Stimulated activated CD4-positive, alpha-beta T cell treated with anti-CD3 and anti-CD28 coated beads, Interleukin-4, amount 100 ng/mL, for 24 hours (primary cell): Measurements from ENCODE around the gene AGAP1.

ENCODE experiments used
- DNase-seq: peaks from one replicate; pipeline ENCODE4 v3.0.0-alpha.2; 2020

AGAP1 gene

DNA sequence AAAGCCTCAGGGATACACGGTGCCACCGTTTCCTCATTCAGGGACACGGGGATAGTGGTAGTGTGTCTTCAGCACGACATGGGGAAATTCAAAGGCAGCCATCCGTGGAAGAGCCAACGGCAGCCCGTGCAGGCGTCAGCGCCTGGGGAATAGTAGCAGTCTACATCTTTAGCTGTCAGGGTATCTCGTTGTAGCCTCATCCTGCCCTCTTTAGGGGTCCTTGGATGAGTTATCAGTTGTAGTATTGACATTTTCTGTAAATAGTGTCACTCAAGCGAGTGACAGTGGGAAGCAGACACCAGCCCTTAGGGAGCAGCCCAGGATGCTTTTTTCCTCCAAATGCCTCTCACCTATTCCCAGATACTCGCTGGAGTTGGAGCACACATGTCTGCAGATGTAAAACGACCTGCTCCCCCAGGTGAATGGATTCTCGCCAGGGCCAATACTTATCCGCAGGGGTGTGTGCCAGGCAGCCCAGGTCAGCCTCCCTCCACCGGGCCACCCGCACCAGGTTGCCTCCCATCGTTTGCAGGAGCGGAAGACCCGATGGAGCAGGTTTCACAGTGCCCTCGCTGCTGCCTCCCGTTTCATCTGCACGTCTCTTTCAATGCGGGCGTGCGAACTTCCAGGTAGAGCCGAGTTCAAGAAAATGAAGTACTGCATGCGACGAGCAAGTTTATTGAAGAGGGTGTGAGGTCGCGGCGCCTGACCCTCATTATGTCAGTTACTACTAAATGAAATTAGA is 41.0 kb downstream of the AGAP1 start:
- no peak for DNase-seq

DNA sequence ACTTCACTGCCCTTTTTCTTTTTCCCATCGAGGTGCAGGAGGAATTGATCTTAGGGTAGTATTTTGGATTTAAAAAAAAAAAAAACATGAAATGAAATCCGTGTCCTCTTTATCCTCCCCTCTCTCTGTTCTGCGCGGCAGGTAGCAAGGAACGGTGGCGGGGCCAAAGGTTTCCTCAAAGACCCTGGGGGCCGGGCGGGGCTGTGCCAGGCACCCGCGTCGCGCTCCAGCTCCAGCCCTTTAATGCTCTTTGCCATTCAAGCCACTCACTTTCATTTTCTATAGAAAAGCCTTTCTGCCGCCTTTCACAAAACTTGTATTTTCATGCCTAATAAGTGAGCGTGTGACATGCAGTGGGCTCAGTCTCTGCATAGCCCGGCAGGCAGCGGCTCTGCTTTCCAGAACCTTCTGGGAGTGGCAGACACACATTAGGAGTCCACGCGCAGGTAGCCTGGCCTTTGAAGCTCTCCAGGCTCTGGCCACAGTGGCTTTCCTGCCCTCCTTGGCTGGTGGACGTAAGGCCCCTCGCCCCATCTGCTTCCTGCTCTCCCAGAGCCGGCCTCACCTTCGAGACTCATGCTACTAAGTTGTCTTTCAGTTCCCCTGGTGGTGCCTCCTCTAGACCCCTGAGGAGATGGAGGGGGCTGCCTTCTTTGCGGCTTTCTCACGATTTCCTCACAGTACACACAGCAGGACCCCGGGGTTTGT is 41.7 kb downstream of the AGAP1 start:
- no peak for DNase-seq

DNA sequence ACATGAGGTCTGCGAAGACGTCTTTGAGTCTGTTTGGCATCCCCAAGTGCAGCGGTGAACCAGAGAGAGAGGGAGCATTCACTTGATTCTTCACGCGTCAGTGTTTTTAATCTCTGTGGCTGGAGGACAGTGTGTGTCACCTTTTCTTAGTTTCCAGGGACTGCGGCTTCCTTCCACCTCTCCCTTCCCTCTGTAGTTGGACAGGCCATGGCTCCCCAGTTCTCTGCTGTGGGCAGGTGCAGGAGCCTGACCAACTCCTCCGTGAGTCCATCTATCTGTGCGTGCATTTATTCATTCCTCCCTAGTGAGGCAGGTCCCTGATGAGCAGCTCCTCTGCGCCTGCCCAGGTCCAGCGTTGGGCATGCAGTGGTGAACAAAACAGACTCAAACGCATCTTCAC is 42.9 kb downstream of the AGAP1 start:
- DNase-seq: no peak

DNA sequence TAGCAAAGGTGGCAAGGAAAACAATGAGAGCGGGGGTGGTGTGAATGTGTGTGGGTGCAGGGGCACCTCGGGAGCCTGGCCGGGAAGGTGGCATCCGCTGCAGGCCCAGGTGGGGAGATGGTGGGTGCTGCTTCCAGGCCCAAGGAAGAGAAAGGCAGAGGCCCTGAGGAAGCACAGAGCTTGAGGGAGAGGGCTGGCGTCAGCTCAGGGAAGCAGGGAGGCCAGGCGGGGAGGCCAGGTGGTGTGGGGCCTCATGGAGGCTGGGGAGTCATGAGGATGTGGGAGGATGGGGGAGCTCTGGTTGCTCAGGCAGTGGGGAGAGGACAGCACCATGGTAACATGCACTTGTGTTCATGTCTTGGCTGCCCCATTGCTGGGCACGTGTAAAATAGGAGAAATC is 43.3 kb downstream of the AGAP1 start:
- no peak for DNase-seq

DNA sequence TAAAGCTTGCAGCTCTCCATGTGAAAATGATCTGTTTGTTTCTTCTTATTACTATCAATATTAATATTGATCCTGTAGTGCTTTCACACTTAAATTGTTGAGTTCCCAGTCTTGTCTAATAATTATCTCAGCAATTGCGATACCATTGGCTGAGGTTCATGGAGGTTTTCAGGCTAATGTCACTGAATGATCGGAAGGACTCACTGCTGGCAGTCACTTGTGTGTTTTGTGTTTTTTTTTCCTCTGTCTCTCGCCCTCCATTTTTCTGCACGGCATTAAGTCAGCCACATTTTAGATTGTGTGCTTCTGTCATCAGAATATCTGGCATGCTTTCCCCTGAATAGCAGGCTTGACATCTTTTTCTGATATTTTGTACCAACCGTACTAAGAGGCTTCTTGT is 43.7 kb downstream of the AGAP1 start:
- no peak for DNase-seq

DNA sequence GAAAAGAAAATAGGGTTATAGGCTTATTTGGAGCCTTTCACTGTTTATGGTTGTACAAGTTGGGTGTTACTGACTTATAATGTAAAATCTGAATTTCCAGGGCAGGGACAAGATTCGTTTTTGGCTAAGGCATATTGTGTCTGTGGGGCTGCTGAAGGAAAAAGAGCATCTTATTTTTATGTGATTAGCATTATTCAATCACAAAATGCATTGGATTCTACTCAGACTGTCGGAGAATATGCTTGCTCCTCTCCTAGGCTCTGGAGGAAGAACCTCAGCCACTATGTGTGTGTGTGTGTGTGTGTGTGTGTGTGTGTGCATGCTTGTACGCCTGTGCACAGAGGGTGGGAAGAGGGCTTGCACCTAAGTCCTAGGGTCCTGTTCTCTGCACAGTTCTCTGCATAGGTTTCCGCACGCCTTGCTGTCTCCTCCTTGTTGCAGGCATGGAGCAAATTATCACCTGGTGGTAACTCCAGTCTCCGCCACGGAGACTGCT is 44.3 kb downstream of the AGAP1 start:
- no peak for DNase-seq

DNA sequence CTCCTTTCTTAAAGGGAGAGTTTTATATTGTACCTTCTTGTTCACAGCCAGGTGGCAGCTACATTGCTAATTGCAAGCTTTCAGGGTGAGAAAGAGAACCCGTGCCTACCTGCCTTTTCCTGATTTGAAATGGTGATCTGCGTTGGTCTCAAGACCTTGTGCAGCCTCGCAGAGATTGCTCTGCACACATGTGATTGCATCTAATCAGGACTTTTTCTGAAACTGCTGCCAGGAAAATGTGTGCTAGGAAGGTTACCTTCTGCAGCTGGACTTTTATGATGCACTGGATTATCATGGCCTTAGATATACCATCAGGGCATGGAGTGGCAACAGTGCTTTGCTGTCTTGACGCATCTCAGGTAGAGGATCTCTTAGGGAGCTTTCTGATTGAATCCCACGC is 45.1 kb downstream of the AGAP1 start:
- no peak for DNase-seq

DNA sequence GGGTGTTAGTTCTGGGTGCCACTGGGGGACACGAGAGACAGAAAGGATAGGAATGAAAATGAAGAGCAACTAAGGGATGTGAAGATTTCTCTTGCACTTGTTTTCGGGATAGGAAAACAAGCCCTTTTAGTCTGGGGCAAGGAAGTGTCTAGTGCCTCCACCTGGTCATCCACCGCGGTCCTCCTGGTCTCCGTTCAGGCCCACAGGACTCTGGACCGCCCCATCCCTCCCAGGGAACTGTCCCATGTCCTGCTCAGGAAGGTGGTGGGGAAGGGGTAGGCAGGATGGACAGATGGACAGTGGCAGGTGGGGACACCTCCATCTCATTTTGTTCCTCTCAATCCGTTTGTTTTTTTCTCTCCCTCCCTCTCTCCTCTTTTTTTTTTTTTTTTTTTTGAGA is 45.9 kb downstream of the AGAP1 start:
- DNase-seq: no peak

DNA sequence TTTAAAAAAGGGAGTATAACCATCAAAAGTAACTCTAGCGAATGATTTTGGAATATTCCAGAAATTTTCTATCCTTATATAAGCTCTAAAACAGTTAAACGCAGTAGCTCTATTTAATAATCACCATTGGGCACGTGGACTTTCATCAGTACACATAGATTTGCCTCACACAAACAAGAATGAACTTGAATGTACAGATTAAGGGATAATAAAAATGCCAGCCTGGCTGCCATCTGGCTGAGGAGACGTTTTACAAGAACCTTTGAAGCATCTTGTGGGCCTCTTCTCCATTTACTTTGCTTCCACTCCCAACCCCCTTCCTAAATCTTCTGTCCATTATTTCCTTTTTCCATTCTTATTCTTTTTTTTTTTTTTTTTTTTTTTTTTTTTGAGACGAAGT is 47.2 kb downstream of the AGAP1 start:
- DNase-seq: no peak

DNA sequence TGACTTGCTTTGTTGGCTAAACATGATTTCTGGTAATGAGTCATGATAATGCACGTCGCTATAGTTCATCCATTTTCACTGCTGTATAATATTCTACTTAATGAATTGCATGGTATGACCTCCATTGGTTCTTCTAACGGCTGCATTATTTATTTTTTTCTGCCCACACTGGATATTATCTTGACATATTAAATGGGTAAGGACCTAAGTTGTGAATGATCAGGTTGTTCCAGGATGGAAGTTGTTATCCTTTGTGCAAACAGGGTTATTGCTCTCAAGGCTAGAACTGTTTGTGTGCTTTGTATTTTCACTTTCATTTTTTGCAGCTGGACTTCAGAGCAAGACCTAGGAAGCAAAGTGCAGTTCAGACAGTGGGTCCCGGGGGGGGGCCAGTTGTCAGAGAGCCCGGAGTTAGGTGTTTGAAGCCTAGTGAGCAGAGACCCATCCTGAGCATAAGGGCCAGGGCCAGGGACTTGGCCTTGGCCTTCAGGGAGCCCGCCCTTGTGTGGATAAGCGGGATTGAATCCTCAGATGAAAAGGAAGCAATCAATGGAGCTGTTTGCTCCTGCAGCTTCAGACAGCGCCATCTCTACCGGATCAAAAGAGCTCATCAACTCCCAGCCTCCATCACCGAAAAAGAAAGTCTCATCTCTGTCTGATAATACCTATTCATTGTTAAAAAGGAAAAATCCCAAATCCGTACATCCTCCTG is 48.2 kb downstream of the AGAP1 start:
- no peak for DNase-seq

DNA sequence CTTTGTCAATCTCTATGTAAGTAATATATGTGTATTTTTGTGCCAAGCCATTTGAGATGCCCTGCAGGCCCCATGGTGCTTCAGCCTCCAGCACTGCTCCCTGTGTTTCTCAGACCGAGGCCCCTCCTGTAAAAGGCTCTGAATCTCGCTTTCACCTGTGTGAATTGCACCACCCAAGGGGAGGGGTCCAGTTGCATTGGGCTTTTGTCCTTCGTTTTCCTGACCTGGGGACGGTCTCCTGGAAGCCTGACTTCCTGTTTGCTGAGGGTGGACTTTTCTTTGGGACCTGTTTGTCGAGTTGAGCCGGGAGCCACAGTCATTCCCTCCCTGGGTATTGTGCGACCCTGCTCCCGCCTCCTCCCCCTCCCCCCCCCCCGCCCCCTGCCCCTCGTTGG is 48.9 kb downstream of the AGAP1 start:
- DNase-seq: no peak

DNA sequence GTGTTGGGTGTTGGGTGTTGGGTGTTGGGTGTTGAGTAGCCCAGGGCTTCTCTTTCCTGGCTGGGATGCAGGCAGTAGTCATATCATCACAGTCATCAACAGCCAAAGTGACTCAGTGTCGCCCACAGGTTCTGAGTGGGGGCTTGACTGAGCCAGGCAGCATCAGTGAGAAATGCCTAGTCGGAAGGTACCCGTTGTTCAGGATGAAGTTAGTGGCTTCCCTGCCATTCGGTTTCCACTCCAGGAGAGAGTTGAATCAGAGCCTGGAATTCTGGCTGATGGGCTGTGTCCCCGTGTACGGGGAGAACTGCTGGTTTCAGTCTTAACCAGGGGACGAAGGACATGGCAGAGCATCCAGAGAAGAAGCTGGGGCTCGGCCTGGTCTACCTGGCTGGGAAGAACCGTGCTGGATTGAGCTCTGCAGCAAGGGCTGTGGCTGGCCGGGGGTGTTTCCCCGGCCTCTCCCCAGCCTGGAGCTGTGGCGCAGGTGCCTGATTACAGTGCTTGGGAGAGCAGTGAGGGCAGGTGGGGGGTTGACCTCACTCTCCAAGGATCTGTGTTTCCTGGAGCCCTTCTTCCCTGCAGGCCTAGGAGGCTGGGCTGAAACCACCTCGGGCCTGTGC is 49.4 kb downstream of the AGAP1 start:
- DNase-seq: no peak

DNA sequence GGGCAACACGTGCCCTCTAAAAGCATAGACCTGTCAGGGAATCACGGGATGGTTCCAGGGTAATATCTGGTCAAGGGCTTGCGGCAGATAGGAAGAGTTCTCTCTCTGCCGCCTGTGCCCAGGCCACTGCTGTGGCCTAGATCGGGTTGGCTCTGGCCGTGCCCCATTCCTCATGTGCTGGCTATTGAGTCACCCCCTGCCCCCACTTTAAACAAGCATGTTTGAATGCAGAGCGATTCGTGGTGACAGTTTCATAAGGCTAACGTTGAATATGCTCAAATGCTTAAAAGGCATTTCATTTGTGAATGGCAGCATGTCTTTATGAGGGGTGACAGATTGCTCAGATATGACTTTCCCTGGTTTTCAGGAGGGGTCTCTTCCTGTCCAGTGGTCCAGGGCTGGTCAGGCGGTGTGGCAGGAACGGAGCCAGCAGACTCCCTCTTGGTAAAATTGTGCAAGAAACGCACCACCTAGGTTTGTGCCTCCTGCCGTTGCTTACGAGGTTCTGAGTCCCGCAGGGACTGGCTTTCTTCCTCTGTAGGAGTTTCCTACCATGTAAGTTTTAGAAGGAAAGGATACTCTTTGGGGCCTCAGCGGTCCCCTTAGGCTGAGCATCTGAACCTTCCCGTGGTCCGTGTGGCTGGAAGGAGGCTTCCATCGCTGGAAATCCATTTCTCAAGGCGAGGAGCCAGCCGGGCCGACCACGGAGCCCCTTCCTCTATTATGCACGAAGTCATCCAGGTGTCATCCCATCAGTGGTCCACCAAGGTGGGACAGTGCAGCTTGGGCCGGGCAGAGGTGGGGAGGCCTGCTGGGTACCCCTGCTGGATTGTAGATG is 50.2 kb downstream of the AGAP1 start:
- DNase-seq: no peak

DNA sequence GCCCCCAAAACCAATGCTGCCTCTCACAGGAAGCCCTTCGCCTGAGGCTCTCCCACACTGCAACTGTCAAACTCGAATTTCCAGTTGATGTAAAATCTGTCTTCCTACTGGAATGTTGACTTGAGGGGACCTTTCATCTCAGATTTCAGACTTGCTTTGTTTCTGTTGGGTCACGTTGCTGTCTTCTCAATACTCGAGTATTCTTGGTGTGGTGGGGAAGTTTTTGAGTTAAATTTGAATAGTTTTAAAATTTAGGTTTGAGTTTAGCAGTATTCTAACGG is 50.8 kb downstream of the AGAP1 start:
- DNase-seq: no peak

DNA sequence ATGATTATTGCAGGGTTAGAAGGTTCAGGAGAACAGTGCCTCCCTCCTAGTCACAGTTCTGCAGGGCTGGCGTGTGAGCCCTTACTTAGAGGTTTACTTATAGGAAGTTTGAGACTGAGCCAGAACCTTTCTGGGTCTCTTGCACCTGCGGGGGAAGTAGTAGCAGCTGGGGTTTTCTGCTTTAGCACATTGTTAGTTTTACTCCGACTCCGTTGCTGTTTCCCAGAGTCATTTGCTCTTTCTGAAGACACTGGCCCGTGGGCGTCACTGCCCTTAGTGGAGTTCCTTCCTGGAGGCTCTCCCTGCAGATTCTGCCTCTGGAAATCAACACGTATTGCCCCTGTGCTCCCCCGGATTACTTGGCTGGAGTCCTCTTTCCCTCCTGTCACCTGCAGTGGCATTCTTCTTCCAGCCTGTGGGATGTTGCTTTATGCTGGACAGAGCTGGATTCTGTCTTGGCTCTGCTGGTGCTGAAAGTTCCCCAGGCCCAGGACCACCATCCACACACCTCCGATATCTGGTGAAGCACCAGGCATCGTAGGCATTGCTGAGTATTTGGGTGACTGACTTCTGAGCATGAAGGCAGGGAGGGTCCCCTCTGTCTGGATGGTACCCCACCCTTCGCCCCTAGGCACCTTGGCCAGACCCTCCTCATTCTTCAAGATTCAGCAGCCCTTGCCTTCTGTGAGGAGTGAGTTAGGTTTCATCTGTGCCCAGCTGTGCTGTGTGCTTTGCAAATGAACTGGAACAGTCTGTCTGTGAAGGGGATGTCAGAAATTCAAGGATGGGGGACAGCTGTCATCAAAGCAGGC is 51.7 kb downstream of the AGAP1 start:
- DNase-seq: no peak

DNA sequence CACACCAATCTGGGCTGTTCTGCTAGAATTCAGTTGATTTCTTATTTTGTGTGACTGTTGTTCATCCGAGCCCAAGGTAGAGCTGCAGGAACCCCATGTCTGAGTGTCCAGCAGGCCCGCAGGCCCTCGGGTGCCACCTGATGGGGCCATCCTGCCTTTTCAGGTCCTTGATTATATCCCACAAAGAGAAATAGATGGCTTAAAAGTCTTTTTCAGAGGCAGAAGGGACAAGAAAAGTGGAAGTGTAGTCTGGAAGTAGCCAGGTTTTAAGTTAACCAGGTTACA is 52.2 kb downstream of the AGAP1 start:
- no peak for DNase-seq

DNA sequence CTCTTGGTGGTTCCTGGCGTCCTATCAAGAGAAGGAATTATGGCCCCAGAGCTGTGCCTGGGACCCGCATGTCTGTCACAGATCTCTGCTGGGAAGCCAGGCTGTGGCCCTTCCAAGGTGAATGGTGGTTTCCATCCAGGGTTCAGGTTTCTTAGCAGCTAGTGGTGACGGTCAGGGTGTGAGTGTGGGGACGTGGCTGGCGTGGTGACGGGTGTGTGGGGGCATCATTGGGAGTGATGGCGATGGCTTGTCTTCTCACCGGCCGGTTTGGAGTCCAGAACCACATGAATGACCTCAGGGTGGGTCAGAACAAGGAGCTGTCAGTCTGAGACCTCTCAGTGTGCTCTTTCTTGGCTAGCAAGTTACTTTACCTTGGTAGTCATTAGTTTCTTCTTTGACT is 52.6 kb downstream of the AGAP1 start:
- DNase-seq: no peak

DNA sequence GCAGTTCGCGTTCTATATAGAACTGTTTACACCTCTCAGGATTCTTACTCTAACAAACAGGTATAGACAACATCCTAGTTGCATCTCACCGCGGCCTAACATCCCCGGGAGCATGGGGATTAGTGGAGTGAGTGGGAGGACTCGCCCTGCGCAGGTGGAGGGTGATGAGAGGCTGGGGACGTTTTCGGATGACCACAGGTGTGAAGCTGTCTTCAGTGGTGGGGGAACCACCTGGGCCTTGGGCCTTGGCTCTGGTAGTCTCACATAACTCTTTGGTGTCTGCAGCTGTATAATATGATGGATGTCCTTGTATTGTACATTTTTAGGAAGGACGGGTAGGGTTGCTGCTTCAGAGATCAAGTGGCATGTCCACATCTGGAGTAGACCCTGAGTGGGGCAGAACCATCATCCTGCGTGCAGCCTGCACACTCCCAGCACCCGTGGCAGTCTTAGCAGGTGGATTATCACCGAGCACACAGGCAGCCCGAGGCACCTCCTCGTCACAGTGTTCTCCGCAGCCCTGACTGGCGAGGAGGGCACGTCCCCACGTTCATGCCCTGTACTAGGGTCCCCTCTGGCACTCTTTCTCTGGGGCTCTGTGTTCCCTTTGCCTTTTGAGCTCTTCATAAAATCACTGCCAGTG is 56.0 kb downstream of the AGAP1 start:
- DNase-seq: no peak

DNA sequence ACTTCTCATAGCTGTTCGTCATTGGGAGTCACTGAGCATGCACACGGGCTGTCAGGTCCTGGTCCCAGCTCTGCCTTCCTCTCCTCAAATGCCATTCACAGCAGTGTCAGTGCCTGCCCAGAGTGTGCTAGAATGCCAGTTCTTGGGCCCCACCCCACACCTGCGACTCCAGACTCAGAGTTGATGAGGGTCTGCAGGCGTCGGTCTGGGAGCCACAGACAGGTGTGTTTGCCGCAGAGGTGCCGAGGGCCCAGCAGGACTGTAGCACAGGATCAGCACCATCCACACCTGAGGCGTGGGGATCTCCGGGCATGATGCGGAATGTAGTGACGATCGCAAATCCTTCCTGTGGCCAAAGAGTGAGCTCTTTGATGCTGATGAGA is 56.5 kb downstream of the AGAP1 start:
- DNase-seq: no peak

DNA sequence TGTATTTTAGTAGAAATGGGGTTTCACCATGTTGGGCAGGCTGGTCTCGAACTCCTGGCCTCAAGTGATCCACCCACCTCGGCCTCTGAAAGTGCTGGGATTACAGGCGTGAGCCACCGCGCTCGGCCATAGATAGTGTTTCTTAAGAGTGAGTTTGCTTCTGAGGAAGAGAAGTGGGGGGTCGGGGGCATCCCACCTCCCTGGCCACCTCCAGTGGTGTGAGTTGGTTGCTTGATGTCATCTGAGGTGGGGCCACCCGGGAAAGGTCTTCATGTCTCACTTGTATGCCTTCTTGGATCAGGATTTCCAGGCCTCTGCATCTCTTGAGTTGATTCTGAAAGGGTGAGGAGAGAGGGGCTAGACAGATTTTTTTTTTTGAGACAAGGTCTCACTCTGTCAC is 57.1 kb downstream of the AGAP1 start:
- DNase-seq: no peak

DNA sequence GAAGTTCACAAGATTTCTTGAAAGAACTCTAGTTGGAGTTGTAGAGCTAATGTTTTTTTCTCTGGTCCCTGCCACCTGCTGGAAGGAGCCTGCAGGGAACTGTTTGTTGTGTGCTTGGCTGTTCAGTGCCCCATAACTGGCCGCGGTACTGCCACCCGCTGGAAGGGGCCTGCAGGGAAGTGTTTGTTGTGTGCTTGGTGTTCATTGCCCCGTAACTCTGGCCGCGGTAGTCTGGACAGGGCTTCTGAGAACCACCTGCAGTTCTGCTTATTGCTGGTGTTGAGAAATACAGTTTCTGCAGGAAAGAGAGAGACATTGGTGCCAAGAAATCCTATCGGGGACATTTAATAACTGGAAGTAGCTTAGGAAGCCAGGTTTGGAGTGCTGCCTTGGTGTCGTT is 58.1 kb downstream of the AGAP1 start:
- no peak for DNase-seq

DNA sequence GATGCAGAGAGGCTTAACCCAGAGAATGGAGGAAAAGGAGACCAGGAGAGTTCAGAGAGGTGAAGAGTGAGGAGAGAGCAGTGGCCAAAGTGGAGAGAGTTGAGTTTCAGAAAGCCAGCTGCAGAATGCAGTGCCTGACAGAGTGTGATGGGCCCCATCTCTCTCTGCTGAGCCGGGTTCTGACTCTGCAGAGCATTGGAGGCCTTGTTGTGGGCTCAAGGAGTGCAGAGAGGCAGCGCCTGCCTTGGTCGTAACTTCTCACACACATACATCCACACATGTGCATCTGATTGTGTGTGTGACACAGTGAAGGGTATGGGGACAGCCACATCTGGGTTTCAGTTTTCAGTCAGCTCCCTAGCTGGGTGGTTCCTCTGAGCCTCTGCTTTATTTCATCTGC is 58.8 kb downstream of the AGAP1 start:
- DNase-seq: no peak
